Neural progenitor cell (in vitro differentiated cells): ENCODE results near the gene VAPB. TPM values are rescaled to one million over a fixed set of nuclear protein-coding genes. Genes with fewer than 3 reads are reported as not detected.
"Not testable (repeated sequence)": the region's sequence is repeated elsewhere in the genome, so short reads cannot be mapped to it uniquely, and the experiment has no call there.

Source experiments
- DNase-seq: peaks from one replicate; pipeline ENCODE4 v3.0.0-alpha.2; 2016; ENCODE audit warnings: low spot score
- H2AFZ ChIP-seq: fragments of 200-600 bp; sonication (generic); replicated peaks from 2 replicates; pipeline ENCODE4 v1.6.1; 2016; ENCODE audit warnings: antibody characterized with exemption
- H3F3A ChIP-seq: fragments of 200-600 bp; sonication (generic); 2 replicates; pipeline ENCODE4 v1.6.1; 2016; ENCODE audit warnings: antibody characterized with exemption, low read depth
- H3K27ac ChIP-seq: fragments of 200-600 bp; sonication (generic); 2 replicates; pipeline ENCODE4 v1.5.1; 2016; ENCODE audit warnings: mild to moderate bottlenecking
- H3K27me3 ChIP-seq: fragments of 200-600 bp; sonication (generic); 2 replicates; pipeline ENCODE4 v1.6.1; 2016; ENCODE audit warnings: mild to moderate bottlenecking, moderate library complexity
- H3K36me3 ChIP-seq: fragments of 200-600 bp; sonication (generic); 2 replicates; pipeline ENCODE4 v1.5.1; 2016
- H3K4me1 ChIP-seq: fragments of 200-600 bp; sonication (generic); 2 replicates; pipeline ENCODE4 v1.6.1; 2016; ENCODE audit warnings: mixed run types
- H3K4me2 ChIP-seq: fragments of 200-600 bp; sonication (generic); 2 replicates; pipeline ENCODE4 v1.6.1; 2016
- H3K4me3 ChIP-seq: fragments of 200-600 bp; sonication (generic); 2 replicates; pipeline ENCODE4 v1.5.1; 2016
- H3K79me2 ChIP-seq: fragments of 200-600 bp; sonication (generic); 2 replicates; pipeline ENCODE4 v1.6.1; 2016; ENCODE audit warnings: low read depth
- H3K9ac ChIP-seq: fragments of 200-600 bp; sonication (generic); 2 replicates; pipeline ENCODE4 v1.6.1; 2016
- H3K9me3 ChIP-seq: fragments of 200-600 bp; sonication (generic); 2 replicates; pipeline ENCODE4 v1.5.1; 2016; ENCODE audit warnings: low read depth
- H4K20me1 ChIP-seq: fragments of 200-600 bp; sonication (generic); 2 replicates; pipeline ENCODE4 v1.6.1; 2016; ENCODE audit warnings: low read depth
- H3K27ac Mint-ChIP-seq: 3 replicates; pipeline ENCODE4 v1.8.0; 2021; ENCODE audit warnings: mixed read lengths
- H3K27me3 Mint-ChIP-seq: 2 replicates; pipeline ENCODE4 v1.8.0; 2022; ENCODE audit warnings: low read depth, mild to moderate bottlenecking, inconsistent platforms, moderate library complexity, mixed read lengths; ENCODE audit not compliant: insufficient read depth
- H3K36me3 Mint-ChIP-seq: 3 replicates; pipeline ENCODE4 v1.8.0; 2021; ENCODE audit warnings: mixed read lengths
- H3K4me1 Mint-ChIP-seq: 3 replicates; pipeline ENCODE4 v1.8.0; 2021; ENCODE audit warnings: mixed read lengths
- H3K4me3 Mint-ChIP-seq: 3 replicates; pipeline ENCODE4 v1.8.0; 2021; ENCODE audit warnings: mild to moderate bottlenecking, moderate library complexity, mixed read lengths
- H3K9me3 Mint-ChIP-seq: 3 replicates; pipeline ENCODE4 v1.8.0; 2020; ENCODE audit warnings: mixed read lengths
- CTCF ChIP-seq: fragments of 200-600 bp; sonication (generic); IDR thresholded peaks from 2 replicates; pipeline ENCODE4 v1.5.1; 2017; ENCODE audit warnings: antibody characterized with exemption, mild to moderate bottlenecking
- EZH2 ChIP-seq: fragments of 200-600 bp; sonication (generic); IDR thresholded peaks from 2 replicates; pipeline ENCODE4 v1.6.1; 2017; ENCODE audit warnings: antibody characterized with exemption, mild to moderate bottlenecking, moderate library complexity
- EZH2phosphoT487 ChIP-seq: fragments of 200-600 bp; sonication (generic); IDR thresholded peaks from 2 replicates; pipeline ENCODE4 v1.6.1; 2017; ENCODE audit warnings: antibody characterized with exemption
- total RNA-seq: library from RNA; depleted of rRNA; stranded (reverse); fragments of >200 nt; gene quantifications from 2 replicates; pipeline ENCODE4 v1.2.3, GENCODE V29; 2015; ENCODE audit warnings: low replicate concordance

The VAPB gene
- total RNA-seq, 1 donor from 2014 or later: 31.9 TPM

DNA sequence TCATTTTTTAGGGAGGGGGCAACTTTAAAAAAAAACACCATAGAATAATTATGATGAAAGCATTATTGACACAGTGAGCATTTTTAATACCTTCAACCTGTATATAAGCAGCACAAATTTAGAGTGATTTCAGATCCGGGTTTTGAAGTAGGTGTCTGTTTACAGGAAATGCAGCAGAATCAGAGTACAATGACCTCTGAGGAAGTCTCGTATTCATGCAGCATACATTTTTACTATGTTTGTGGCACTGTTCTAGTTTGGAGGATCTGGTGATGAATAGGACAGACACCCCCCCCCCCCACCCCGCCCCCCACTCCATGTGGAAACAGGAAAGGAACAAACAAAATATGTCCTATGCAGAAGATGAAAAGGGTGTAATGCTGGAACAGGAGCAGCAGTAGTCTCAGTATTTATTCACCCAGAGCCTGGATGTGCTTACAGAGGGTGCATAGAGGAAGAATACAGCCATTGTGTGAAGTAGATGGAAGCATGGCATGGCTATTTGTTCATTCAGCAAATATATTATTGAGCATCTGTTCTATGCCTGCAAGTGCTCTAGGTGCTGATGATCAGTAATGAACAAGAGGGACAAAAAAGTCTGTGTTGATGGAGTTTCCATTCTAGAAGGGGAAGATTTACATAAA is 19.7 kb downstream of the VAPB start:
- H3K27me3 ChIP-seq: no peaks in the 10 kb centered on the region
- H3K27ac Mint-ChIP-seq: no peak overlapping the region
- no peak overlapping the region for H3K27ac ChIP-seq

DNA sequence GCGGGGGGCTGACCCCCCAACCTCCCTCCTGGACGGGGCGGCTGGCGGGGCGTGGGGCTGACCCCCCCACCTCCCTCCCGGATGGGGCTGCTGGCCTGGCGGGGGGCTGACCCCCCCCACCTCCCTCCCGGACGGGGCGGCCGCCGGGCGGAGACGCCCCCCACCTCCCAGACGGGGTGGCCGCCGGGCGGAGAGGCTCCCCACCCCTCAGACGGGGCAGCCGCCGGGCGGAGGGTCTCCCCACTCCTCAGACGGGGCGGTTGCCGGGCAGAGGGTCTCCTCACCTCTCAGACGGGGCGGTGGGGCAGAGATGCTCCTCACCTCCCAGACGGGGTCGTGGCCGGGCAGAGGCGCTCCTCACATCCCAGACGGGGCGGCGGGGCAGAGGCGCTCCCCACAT is 25.2 kb downstream of the VAPB start:
- not testable (repeated sequence) for H3K4me3 Mint-ChIP-seq, H3K9me3 ChIP-seq, H3K27me3 ChIP-seq, H3K27ac Mint-ChIP-seq, H3K4me1 Mint-ChIP-seq, H3K9ac ChIP-seq, DNase-seq, H3K4me3 ChIP-seq, H4K20me1 ChIP-seq, H3K36me3 ChIP-seq, H3K4me1 ChIP-seq, H3K4me2 ChIP-seq, H3K27me3 Mint-ChIP-seq, H2AFZ ChIP-seq, H3K27ac ChIP-seq
- H3F3A ChIP-seq: peaks cover 11% of the 10 kb centered on the region
- peaks cover 79% of the 10 kb centered on the region for H3K79me2 ChIP-seq
- Mint-ChIP-seq H3K9me3 (peaks cover 16% of the 10 kb centered on the region), H3K36me3 (peaks cover 30% of the 10 kb centered on the region)

More for the DNA sequence above, 19.7 kb downstream of the VAPB start:
- peaks cover 92% of the 10 kb centered on the region for H3K79me2 ChIP-seq
- H3K9ac ChIP-seq: no peak overlapping the region
- Mint-ChIP-seq H3K4me1 (peaks cover 2% of the 10 kb centered on the region), H3K36me3 (peaks cover 17% of the 10 kb centered on the region), H3K4me3 (no peak overlapping the region), H3K27me3 (no peaks in the 10 kb centered on the region), H3K9me3 (peaks cover 11% of the 10 kb centered on the region)
- H3K4me3 ChIP-seq: no peak overlapping the region
- no peaks in the 10 kb centered on the region for H3K36me3 ChIP-seq
- no peaks in the 10 kb centered on the region for H3K9me3 ChIP-seq
- no peak overlapping the region for H2AFZ ChIP-seq
- H4K20me1 ChIP-seq: peaks cover 51% of the 10 kb centered on the region
- H3K4me1 ChIP-seq: peaks cover 18% of the 10 kb centered on the region
- H3F3A ChIP-seq: peaks cover 15% of the 10 kb centered on the region
- H3K4me2 ChIP-seq: no peak overlapping the region
- TF ChIP-seq EZH2 (no peak), CTCF (no peak)
- no peak for DNase-seq

- peaks cover 16% of the 10 kb centered on the region for H3K9me3 Mint-ChIP-seq
- H3K27me3 ChIP-seq, H3K36me3 ChIP-seq, H2AFZ ChIP-seq, H4K20me1 ChIP-seq, H3K4me3 Mint-ChIP-seq, H3K4me1 Mint-ChIP-seq, H3K9me3 ChIP-seq, H3K4me1 ChIP-seq, H3K9ac ChIP-seq, DNase-seq, H3K27me3 Mint-ChIP-seq, H3K4me2 ChIP-seq, H3K4me3 ChIP-seq, H3K27ac ChIP-seq: not testable (repeated sequence)
- H3K79me2 ChIP-seq: peaks cover 78% of the 10 kb centered on the region
- H3F3A ChIP-seq: peaks cover 11% of the 10 kb centered on the region
- H3K27ac Mint-ChIP-seq: peak overlapping the region; percentile 15
- H3K36me3 Mint-ChIP-seq: peaks cover 34% of the 10 kb centered on the region
These were observed 25.8 kb downstream of the VAPB start for GRCh38 chr20:58414786-58415185.

- Histone ChIP-seq H3K27me3 (no peaks in the 10 kb centered on the region), H2AFZ (no peak overlapping the region), H3K36me3 (peaks cover 6% of the 10 kb centered on the region), H3K9ac (no peak overlapping the region), H3K27ac (no peak overlapping the region), H3K79me2 (peaks cover 66% of the 10 kb centered on the region), H3F3A (peaks cover 11% of the 10 kb centered on the region), H4K20me1 (peaks cover 6% of the 10 kb centered on the region), H3K4me3 (no peak overlapping the region), H3K9me3 (no peaks in the 10 kb centered on the region), H3K4me2 (no peak overlapping the region), H3K4me1 (no peaks in the 10 kb centered on the region)
- Mint-ChIP-seq H3K4me1 (no peaks in the 10 kb centered on the region), H3K27ac (no peak overlapping the region), H3K4me3 (no peak overlapping the region), H3K9me3 (peaks cover 15% of the 10 kb centered on the region), H3K27me3 (no peaks in the 10 kb centered on the region), H3K36me3 (peaks cover 38% of the 10 kb centered on the region)
- TF ChIP-seq EZH2phosphoT487 (no peak), CTCF (no peak), EZH2 (no peak)
- DNase-seq: no peak
These were observed 27.0 kb downstream of the VAPB start for GRCh38 chr20:58416057-58416456.
